Mucosa of stomach (tissue), 1 donor: ENCODE measurements around the gene SORCS2.
"Not testable (repeated sequence)": the region's sequence is repeated elsewhere in the genome, so short reads cannot be mapped to it uniquely, and the experiment has no call there.

ENCODE experiments used
- H3K27me3 ChIP-seq: one replicate; pipeline ENCODE4 v1.7.0; 2013; ENCODE audit warnings: mild to moderate bottlenecking, low read length; ENCODE audit not compliant: control insufficient read depth, insufficient read depth
- H3K36me3 ChIP-seq: one replicate; pipeline ENCODE4 v1.7.0; 2013; ENCODE audit warnings: low read length; ENCODE audit not compliant: control insufficient read depth, insufficient read depth
- H3K4me1 ChIP-seq: one replicate; pipeline ENCODE4 v1.7.0; 2013; ENCODE audit warnings: mild to moderate bottlenecking, low read length; ENCODE audit not compliant: control insufficient read depth, insufficient read depth
- H3K4me3 ChIP-seq: one replicate; pipeline ENCODE4 v1.7.0; 2013; ENCODE audit warnings: low read length
- H3K9ac ChIP-seq: one replicate; pipeline ENCODE4 v1.7.0; 2013; ENCODE audit warnings: mild to moderate bottlenecking, low read length, moderate library complexity
- H3K9me3 ChIP-seq: one replicate; pipeline ENCODE4 v1.7.0; 2013; ENCODE audit warnings: mild to moderate bottlenecking, low read length, moderate library complexity; ENCODE audit not compliant: control insufficient read depth
- donor health status: Pancreatic carcinoma.

The SORCS2 gene

DNA sequence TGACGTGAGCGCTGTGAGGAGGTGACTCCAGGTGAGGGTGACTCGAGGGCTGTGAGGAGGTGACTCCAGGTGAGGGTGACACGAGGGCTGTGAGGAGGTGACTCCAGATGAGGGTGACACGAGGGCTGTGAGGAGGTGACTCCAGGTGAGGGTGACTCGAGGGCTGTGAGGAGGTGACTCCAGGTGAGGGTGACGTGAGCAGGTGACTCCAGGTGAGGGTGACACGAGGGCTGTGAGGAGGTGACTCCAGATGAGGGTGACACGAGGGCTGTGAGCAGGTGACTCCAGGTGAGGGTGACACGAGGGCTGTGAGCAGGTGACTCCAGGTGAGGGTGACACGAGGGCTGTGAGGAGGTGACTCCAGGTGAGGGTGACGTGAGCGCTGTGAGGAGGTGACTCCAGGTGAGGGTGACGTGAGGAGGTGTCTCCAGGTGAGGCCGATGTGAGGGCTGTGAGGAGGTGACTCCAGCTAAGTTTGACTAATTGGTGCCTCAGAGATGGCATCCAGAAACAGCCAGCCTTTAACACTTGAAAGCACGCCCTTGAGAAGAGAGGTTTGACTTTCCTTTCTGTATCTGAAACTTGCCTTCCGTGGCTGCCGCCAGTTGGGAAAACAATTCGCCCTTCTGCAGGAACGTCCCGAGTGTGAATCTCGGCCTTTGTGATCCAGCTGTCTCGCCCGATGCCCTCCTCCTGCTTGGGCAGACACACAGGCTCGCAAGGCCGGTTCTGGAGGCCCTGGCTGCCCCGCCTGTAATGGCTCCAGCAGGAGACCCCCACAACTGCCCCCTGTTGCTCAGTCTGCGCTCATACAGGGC, 27.1 kb upstream of the SORCS2 start:
- not testable (repeated sequence) for H3K9ac ChIP-seq, H3K9me3 ChIP-seq, H3K36me3 ChIP-seq

DNA sequence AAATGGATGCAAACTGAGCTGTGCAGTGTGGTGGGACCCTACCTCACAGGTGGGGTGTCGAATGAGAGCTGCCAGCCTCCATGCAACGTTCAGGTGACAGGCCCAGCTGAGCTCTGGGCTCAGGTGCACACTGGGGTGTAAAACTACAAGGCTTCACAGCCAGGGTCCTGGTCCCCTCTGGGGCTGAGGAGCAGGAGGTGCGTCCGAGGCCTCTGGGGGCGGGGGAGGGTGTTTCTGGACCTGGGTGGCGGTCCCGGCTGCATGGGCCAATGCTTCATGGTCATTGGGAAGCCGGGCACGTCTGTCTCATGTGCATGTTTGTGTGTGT, 26.5 kb upstream of the SORCS2 start:
- Histone ChIP-seq H3K4me1 (no peaks in the 10 kb centered on the region), H3K9ac (no peak overlapping the region), H3K27me3 (no peaks in the 10 kb centered on the region), H3K9me3 (no peaks in the 10 kb centered on the region), H3K4me3 (no peak overlapping the region), H3K36me3 (no peaks in the 10 kb centered on the region)

More for the DNA sequence above, 27.1 kb upstream of the SORCS2 start:
- not testable (repeated sequence) for H3K4me1 ChIP-seq, H3K4me3 ChIP-seq, H3K27me3 ChIP-seq

DNA sequence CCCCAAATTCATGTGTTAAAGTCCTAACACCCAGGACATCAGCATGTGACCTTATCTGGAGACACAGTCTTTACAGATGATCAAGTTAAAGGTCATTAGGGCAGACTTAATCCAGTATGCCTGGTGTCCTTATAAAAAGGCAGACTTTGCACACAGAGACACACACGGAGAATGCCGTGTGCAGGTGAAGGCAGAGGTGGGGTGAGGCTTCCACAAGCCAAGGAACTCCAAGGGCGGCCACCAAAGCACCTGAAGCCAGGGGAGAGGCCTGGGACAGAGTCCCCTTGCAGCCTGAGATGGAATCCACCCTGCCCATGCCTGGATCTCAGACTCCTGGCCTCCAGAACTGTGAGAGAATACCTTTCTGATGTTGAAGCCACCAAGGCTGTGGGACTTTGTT, 26.1 kb upstream of the SORCS2 start:
- Histone ChIP-seq H3K4me3 (no peak overlapping the region), H3K4me1 (no peaks in the 10 kb centered on the region), H3K9ac (no peak overlapping the region), H3K9me3 (no peaks in the 10 kb centered on the region), H3K36me3 (no peaks in the 10 kb centered on the region), H3K27me3 (no peaks in the 10 kb centered on the region)

DNA sequence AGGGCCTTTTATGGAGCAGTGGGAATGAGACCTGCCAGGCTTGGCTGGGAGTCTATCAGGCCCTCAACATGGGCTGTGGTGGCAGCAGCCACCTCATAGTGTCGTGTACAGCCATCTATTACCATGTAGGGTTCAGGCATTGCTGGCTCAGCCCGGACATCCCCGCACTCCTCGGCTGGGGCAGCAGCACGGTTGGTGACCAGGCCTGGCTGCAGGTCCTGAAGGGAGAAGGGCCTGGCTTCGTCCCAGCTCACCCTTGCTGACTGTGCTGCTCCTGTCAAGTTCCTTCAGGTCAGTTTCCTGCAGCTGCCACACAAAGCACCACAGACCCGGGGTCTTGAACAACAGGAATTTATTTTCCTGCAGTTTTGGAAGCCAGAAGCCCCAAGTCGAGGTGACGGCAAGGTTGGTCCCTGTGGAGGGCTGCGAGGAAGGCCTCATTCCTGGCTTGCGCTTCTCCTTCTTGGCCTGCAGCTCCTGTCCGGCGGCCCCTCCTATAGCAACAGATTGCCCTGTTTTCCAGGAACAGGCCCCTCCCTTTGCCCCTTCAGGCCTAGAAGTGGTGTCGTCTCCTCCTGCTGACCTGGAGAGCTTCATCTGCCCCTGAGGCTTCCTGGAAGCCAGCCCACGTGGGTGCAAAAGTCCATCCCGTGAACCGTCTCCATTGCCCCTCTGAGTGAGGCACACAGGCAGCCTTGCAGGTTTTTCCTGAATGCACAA, 25.2 kb upstream of the SORCS2 start:
- Histone ChIP-seq H3K27me3 (no peaks in the 10 kb centered on the region), H3K4me1 (no peaks in the 10 kb centered on the region), H3K4me3 (no peak overlapping the region), H3K9ac (no peak overlapping the region), H3K9me3 (no peaks in the 10 kb centered on the region), H3K36me3 (no peaks in the 10 kb centered on the region)

DNA sequence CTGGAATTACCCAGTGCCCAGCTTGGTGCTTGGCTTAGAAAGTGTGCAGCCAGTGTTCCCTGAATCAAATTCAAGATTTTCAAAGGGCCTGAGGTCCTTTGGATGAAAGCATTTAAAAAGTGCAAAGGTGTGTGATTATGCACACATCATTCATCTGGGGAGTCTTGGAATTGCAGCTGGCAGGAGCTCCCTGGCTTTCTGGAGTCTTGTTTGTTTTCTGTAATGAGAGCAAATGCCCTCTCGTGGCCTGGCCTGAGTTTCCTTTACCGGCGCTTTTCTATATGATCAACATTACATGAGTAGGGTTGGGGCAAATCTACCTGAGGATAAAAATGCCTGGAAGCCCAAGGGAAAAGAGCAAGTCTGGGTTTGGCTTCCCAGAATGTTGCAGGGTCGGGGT, 24.6 kb upstream of the SORCS2 start:
- H3K4me1 ChIP-seq, result no peaks in the 10 kb centered on the region
- no peak overlapping the region for H3K4me3 ChIP-seq
- no peaks in the 10 kb centered on the region for H3K9me3 ChIP-seq
- no peaks in the 10 kb centered on the region for H3K36me3 ChIP-seq
- H3K9ac ChIP-seq, result no peak overlapping the region
- H3K27me3 ChIP-seq, result no peaks in the 10 kb centered on the region

DNA sequence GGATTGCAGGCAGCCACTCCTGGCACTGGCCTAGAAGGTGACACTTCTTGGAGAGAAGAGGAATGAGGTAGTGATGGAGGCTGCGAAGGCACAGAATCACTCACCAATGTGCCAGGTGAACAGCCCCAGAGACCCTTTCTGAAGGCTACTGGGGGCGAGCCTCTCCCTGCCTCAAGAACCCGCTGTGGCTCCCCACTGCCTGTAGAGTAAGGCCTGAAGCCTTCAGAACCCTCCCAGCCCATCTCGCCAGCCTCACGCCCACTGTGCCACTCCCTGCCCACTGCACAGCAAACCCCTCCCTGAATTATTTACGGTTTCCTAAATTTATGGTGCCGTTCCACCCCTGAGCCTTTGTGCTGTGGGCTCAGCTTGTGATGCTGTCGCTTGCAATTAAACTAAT, 24.2 kb upstream of the SORCS2 start:
- Histone ChIP-seq H3K9me3 (no peaks in the 10 kb centered on the region), H3K4me1 (no peaks in the 10 kb centered on the region), H3K4me3 (no peak overlapping the region), H3K9ac (no peak overlapping the region), H3K27me3 (no peaks in the 10 kb centered on the region), H3K36me3 (no peaks in the 10 kb centered on the region)

DNA sequence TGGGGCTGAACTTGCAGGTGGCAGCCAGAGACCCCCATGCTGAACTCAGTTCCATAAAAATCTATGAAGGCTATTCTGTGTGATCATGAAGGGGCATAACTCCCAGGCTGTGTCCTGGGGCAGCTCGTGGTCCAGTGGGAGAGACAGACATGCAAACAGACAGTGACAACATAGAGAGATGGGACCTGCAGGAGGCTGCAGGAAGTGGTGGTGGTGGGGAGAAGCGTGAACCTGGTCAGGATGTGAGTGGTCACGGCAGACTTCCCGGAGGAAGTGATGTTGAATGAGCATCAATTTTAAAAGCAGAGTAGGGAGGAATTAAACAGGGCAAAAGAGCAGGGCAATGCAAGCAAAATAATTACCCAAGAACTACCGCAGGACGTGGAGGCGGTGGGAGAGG, 23.2 kb upstream of the SORCS2 start:
- Histone ChIP-seq H3K4me3 (no peak overlapping the region), H3K36me3 (no peaks in the 10 kb centered on the region), H3K9me3 (no peaks in the 10 kb centered on the region), H3K9ac (no peak overlapping the region), H3K27me3 (no peaks in the 10 kb centered on the region), H3K4me1 (no peaks in the 10 kb centered on the region)

DNA sequence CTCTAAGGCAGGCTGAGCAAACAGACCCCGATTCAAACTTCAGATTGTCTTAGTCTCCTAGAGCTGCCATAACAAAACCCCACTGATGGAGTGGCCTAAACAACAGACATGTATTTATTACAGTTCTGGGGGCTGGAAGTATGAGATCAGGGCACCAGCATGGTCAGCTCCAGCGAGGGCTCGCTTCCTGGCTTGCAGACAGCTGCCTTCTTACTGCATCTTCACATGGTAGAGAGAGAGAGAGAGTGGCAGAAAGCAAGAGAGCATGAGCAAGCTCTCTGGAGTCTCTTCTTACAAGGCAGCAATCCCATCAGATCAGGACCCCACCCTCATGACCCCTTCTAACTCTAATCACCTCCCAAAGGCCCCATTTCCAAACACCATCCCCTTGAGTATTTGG, 22.3 kb upstream of the SORCS2 start:
- Histone ChIP-seq H3K9me3 (no peaks in the 10 kb centered on the region), H3K4me3 (no peak overlapping the region), H3K9ac (no peak overlapping the region), H3K4me1 (no peaks in the 10 kb centered on the region), H3K36me3 (no peaks in the 10 kb centered on the region), H3K27me3 (no peaks in the 10 kb centered on the region)

DNA sequence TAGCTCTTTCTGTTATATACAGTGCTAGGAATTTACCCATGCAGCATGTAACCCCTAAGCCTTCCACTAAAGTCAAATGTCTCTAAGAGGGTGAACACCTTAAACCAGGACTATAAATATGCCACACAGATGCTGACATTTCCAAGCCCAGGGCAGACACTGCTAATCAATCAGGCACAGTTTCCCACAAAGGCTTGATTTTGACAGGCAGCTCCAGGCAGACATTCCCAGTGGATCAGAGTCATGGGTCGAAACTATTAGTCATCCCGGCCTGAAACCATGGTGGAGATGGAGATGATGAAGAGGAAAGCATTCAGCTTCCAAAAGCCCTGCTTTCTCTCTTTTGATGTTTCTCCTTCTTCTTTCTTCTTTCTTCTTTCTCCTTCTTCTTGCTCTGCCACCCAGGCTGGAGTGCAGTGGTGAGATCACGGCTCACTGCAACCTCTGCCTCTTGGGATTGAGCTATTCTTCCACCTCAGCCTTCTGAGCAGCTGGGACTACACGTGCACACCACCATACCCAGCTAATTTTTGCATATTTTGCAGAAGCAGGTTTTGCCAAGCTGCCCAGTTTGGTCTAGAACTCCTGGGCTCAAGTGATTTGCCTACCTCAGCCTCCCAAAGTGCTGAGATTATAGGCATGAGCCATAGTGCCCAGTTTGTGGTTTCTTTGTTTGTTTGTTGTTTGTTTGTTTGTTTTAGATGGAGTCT, 21.0 kb upstream of the SORCS2 start:
- no peak overlapping the region for H3K9ac ChIP-seq
- no peaks in the 10 kb centered on the region for H3K4me1 ChIP-seq
- no peaks in the 10 kb centered on the region for H3K27me3 ChIP-seq
- H3K4me3 ChIP-seq, result no peak overlapping the region
- no peaks in the 10 kb centered on the region for H3K9me3 ChIP-seq
- no peaks in the 10 kb centered on the region for H3K36me3 ChIP-seq

DNA sequence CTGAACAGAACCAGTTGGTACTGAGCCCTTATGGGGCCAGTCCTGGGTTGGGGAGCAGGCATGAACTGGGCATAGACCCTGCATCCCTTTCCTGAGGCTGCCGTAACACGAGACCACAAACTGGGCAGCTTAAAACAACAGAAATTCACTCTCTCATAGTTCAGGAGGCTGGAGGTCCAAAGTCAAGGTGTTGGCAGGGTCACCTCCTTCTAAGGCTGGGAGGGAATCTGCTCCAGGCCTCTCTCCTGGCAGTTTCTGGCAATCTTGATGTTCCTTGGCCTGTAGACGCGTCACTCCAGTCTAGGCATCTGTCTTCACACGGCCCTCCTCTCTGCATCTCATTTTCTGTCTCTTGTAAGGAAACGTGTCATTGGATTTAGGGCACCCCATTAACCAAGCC, 19.8 kb upstream of the SORCS2 start:
- no peak overlapping the region for H3K9ac ChIP-seq
- H3K9me3 ChIP-seq, result no peaks in the 10 kb centered on the region
- no peaks in the 10 kb centered on the region for H3K36me3 ChIP-seq
- H3K27me3 ChIP-seq, result no peaks in the 10 kb centered on the region
- H3K4me3 ChIP-seq, result no peak overlapping the region
- H3K4me1 ChIP-seq, result no peaks in the 10 kb centered on the region

DNA sequence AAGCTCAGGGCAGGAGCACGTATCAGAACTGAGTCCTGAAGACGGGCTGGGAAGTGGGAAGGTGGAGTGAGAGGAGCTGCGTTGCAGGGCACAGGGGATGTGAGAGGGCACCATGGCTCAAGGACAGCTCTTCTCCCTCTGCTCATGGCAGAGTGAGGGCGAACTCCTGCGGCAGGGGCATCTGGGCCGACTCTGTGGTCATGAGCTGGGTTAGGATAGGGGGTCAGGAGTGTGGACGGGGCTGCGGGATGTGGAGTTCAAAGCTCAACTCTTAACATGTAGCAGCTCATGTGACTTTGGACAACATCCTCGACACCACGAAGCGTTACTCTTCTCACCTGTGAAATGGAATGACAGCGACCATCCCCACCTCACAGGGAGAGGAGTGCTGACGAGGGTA, 19.4 kb upstream of the SORCS2 start:
- Histone ChIP-seq H3K36me3 (no peaks in the 10 kb centered on the region), H3K27me3 (no peaks in the 10 kb centered on the region), H3K9ac (no peak overlapping the region), H3K4me1 (no peaks in the 10 kb centered on the region), H3K9me3 (no peaks in the 10 kb centered on the region), H3K4me3 (no peak overlapping the region)

DNA sequence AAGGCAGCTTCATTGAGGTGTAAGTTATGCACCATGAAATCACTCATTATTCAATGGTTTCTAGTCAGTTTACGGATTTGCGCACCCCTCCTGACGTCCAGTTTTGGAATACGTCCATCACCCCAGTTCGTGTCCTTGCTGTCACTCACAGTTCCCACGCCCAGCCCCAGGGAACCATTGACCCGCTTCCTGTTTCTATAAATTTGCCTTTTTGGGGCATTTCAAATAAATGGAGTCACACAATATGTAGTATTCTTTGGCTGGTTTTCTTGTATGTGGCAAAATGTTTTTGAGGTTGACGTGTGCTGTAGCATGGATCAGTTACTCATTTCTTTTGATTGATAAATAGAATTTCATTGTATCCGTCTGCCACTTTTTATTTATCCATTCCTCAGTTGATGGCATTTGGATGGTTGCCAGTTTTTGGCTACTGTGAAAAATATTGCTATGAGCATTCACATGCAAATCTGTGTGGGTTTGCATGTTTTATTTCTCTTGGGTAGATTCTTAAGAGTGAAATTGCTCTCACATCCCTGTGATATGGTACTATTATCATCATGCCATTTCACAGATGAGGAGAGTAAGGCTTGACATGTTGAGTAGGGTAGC, 18.4 kb upstream of the SORCS2 start:
- no peak overlapping the region for H3K9ac ChIP-seq
- no peaks in the 10 kb centered on the region for H3K9me3 ChIP-seq
- H3K27me3 ChIP-seq, result no peaks in the 10 kb centered on the region
- no peak overlapping the region for H3K4me3 ChIP-seq
- H3K36me3 ChIP-seq, result no peaks in the 10 kb centered on the region
- H3K4me1 ChIP-seq, result no peaks in the 10 kb centered on the region
